Activated T-cell treated with anti-CD3 and anti-CD28 coated beads for 48 hours (primary cell): Measurements from ENCODE around the gene SERINC1.

ENCODE experiments used
- DNase-seq: peaks from one replicate; pipeline ENCODE4 v3.0.0-alpha.2; 2020; ENCODE audit warnings: low read depth

SERINC1 gene

DNA sequence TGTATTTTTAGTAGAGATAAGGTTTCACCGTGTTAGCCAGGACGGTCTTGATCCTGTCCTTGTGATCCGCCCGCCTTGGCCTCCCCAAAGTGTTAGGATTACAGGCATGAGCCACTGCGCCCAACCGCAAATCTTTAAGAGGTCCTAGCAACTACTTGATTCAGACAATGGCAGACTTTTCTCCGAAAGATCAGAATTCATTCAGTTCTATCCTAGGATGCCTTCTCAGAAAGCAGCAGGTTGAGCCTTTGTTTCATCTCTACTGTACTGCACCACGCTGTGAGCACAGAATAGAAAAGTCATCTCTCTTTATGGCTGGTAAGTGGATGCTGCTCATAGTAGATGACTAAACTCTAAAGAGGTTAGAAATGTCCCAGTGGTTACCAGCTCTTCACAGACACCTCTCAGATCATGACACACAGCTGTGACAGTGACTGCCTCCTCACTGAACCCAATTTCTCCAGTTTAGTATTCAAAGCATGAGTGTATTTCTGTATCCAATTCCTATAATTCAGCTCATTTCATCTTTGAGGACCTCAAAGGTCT lies 78.2 kb downstream of the SERINC1 start:
- DNase-seq, result no peak
